Testis (tissue), 5 donors: ENCODE results near the gene PGK2. TPM values are rescaled to one million over a fixed set of nuclear protein-coding genes. Genes with fewer than 3 reads are reported as not detected.
A peak's percentile ranks its signal among the peaks of the same experiment; 100 is the strongest.

Experiments
- DNase-seq: peaks from one replicate; pipeline ENCODE4 v3.0.0-alpha.2; 2019
- H3K27ac ChIP-seq, 2 donors: fragments of 200-600 bp; sonication (generic); one replicate each; pipeline ENCODE4 v1.5.1; 2019
- H3K27me3 ChIP-seq: fragments of 200-600 bp; sonication (generic); one replicate; pipeline ENCODE4 v1.5.1; 2019
- H3K36me3 ChIP-seq: fragments of 200-600 bp; sonication (generic); one replicate; pipeline ENCODE4 v1.5.1; 2017; ENCODE audit warnings: low read depth; ENCODE audit errors: missing control alignments
- H3K4me1 ChIP-seq: fragments of 200-600 bp; sonication (generic); one replicate; pipeline ENCODE4 v1.5.1; 2019
- H3K4me3 ChIP-seq, 2 donors: fragments of 200-600 bp; sonication (generic); one replicate each; pipeline ENCODE4 v1.5.1; 2017 to 2019
- H3K9me3 ChIP-seq: fragments of 200-600 bp; sonication (generic); one replicate; pipeline ENCODE4 v1.5.1; 2017
- CTCF ChIP-seq, 3 experiments: fragments of 450-650 bp in 2 of 3; fragments of 200-600 bp in 1 of 3; sonication (generic) in 1 of 3; IDR thresholded peaks; one replicate each; pipeline ENCODE4 v1.5.1; 2016 to 2019; ENCODE audit warnings: antibody characterized with exemption in 3 of 3, mild to moderate bottlenecking in 2 of 3, moderate library complexity in 1 of 3
- POLR2A ChIP-seq: fragments of 450-650 bp; IDR thresholded peaks from one replicate; pipeline ENCODE4 v1.6.1; 2017; ENCODE audit warnings: antibody characterized with exemption, mild to moderate bottlenecking, moderate library complexity
- WGBS, 2 donors: methylation state at CpG; one replicate each; pipeline ENCODE4 v1.1.5; 2018; 5-methylcytosine and 5-hydroxymethylcytosine counted together
- intact Hi-C: fragments of 100-400 bp; cut with DNase I; formaldehyde crosslinking; loops from one replicate; pipeline ENCODE4 v1.15.1; 2023; ENCODE audit warnings: low total_unique reads
- long read RNA-seq, 2 donors: transcript quantifications; one replicate each; lab custom pipeline, GENCODE V29; 2026
- polyA plus RNA-seq: library from polyadenylated mRNA; stranded (reverse); fragments of 350-450 nt; fragmentation: Illumina TruSeq; extraction: RNeasy Lipid Tissue Mini Kit (QIAGEN cat#74804); gene quantifications from one replicate; pipeline ENCODE4 v1.2.3, GENCODE V29; 2014; ENCODE audit warnings: low read depth, low replicate concordance; ENCODE audit not compliant: insufficient read depth
- total RNA-seq, 2 donors: library from RNA; depleted of rRNA; stranded (reverse); fragments of >200 nt; gene quantifications; one replicate each; pipeline ENCODE4 v1.2.3, GENCODE V29; 2016

The PGK2 gene
- 100 to 1,000 TPM in 1 of 2 donors, 10 to 100 TPM in 1; 73.8 to 207 TPM for total RNA-seq
- 364 TPM for polyA plus RNA-seq
- long read RNA-seq, donor 1 = 0 reads
- long read RNA-seq, donor 2 = 0 reads

GRCh38 chr6:49787176-49787575 is at the start of gene PGK2:
TSS of gene PGK2 (minus strand) at chr6:49787285. CDS start at chr6:49787187, 98 bp downstream.
- Histone ChIP-seq H3K9me3 (no peaks in the 10 kb centered on the region), H3K27me3 (no peaks in the 10 kb centered on the region), H3K4me3 (peak within 1 kb of the TSS in 1 of 2 donors; percentile 27), H3K36me3 (no peaks in the 10 kb centered on the region), H3K27ac (no peak within 1 kb of the TSS), H3K4me1 (no peaks in the 10 kb centered on the region)
- TF ChIP-seq POLR2A (no peak), CTCF (IDR thresholded peaks at IDR 0.05) (no peak)
- intact Hi-C loops = no loop called here
- 62 to 78% methylated on average over 8 of the region's 8 CpGs for WGBS, 2 donors
- peak; percentile 84 for DNase-seq

GRCh38 chr6:49835140-49835539 is 48.1 kb upstream of the PGK2 start:
- Histone ChIP-seq H3K27me3 (no peaks in the 10 kb centered on the region), H3K36me3 (no peaks in the 10 kb centered on the region), H3K4me1 (no peaks in the 10 kb centered on the region), H3K4me3 (no peak overlapping the region), H3K9me3 (no peaks in the 10 kb centered on the region), H3K27ac (no peak overlapping the region)
- TF ChIP-seq CTCF (IDR thresholded peaks at IDR 0.05) = no peak
- no peak for TF ChIP-seq POLR2A
- no peak for DNase-seq
- intact Hi-C loops = no loop called here
- WGBS, 2 donors = 60% methylated on average over 3 of the region's 3 CpGs

- Histone ChIP-seq H3K27ac (no peak overlapping the region), H3K27me3 (no peaks in the 10 kb centered on the region), H3K36me3 (no peaks in the 10 kb centered on the region), H3K4me3 (no peak overlapping the region), H3K9me3 (no peaks in the 10 kb centered on the region), H3K4me1 (no peaks in the 10 kb centered on the region)
- 86 to 100% methylated on average over 1 of the region's 1 CpG for WGBS, 2 donors
- no peak for DNase-seq
- TF ChIP-seq POLR2A = no peak
- no peak for TF ChIP-seq CTCF (IDR thresholded peaks at IDR 0.05)
- intact Hi-C loops = no loop called here
Measured at GRCh38 chr6:49833386-49833785, 46.3 kb upstream of the PGK2 start.

GRCh38 chr6:49826743-49827406 is 39.8 kb upstream of the PGK2 start:
- Histone ChIP-seq H3K4me1 (no peaks in the 10 kb centered on the region), H3K27ac (no peak overlapping the region), H3K36me3 (no peaks in the 10 kb centered on the region), H3K27me3 (no peaks in the 10 kb centered on the region), H3K4me3 (no peak overlapping the region), H3K9me3 (no peaks in the 10 kb centered on the region)
- no peak for DNase-seq
- WGBS, 2 donors = 66% methylated on average over 5 of the region's 5 CpGs
- no peak for TF ChIP-seq CTCF (IDR thresholded peaks at IDR 0.05)
- intact Hi-C loops = no loop called here

GRCh38 chr6:49815166-49815565 is 28.1 kb upstream of the PGK2 start:
- H3K36me3 ChIP-seq = no peaks in the 10 kb centered on the region
- no peak for TF ChIP-seq CTCF (IDR thresholded peaks at IDR 0.05)
- no peak for TF ChIP-seq POLR2A
- WGBS, 2 donors = 86 to 90% methylated on average over 2 of the region's 2 CpGs
- DNase-seq = no peak
- no peaks in the 10 kb centered on the region for H3K4me1 ChIP-seq
- H3K27me3 ChIP-seq = no peaks in the 10 kb centered on the region
- intact Hi-C loops = no loop called here
- no peak overlapping the region for H3K27ac ChIP-seq
- no peak overlapping the region for H3K4me3 ChIP-seq
- no peaks in the 10 kb centered on the region for H3K9me3 ChIP-seq
